ENCODE measurements around the gene ANKRD16.

DNA sequence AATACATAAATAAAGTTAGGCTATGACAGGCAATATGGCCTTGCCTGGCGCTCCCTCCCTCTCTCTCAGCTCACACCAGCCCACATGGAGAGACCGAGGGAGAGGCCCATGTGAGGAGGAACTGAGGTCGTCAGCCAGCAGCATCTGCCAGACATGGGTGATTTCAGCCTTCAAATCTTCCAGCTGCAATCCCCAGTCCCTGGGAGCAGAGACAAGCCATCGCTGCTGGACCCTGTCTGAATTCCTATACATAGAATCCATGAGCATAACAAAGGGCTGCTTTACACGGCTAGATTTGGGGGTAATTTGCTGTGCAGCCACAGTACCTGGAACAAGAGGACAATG lies 35.6 kb downstream of the ANKRD16 start:
- TF ChIP-seq, protein P1, sequence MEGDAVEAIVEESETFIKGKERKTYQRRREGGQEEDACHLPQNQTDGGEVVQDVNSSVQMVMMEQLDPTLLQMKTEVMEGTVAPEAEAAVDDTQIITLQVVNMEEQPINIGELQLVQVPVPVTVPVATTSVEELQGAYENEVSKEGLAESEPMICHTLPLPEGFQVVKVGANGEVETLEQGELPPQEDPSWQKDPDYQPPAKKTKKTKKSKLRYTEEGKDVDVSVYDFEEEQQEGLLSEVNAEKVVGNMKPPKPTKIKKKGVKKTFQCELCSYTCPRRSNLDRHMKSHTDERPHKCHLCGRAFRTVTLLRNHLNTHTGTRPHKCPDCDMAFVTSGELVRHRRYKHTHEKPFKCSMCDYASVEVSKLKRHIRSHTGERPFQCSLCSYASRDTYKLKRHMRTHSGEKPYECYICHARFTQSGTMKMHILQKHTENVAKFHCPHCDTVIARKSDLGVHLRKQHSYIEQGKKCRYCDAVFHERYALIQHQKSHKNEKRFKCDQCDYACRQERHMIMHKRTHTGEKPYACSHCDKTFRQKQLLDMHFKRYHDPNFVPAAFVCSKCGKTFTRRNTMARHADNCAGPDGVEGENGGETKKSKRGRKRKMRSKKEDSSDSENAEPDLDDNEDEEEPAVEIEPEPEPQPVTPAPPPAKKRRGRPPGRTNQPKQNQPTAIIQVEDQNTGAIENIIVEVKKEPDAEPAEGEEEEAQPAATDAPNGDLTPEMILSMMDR (IDR thresholded peaks at IDR 0.05), result no peak
- no peak for TF ChIP-seq ZFX (IDR thresholded peaks at IDR 0.05; ENCODE audit: borderline replicate concordance)
